ENCODE measurements around the gene CAMK1. TPM values are rescaled to one million over a fixed set of nuclear protein-coding genes. Genes with fewer than 3 reads are reported as not detected.

CAMK1 gene
- polyA plus RNA-seq, 1 donor (not counting 4 experiments of a cell fraction or from before 2014, with no cell fraction given) = 2.3 TPM

DNA sequence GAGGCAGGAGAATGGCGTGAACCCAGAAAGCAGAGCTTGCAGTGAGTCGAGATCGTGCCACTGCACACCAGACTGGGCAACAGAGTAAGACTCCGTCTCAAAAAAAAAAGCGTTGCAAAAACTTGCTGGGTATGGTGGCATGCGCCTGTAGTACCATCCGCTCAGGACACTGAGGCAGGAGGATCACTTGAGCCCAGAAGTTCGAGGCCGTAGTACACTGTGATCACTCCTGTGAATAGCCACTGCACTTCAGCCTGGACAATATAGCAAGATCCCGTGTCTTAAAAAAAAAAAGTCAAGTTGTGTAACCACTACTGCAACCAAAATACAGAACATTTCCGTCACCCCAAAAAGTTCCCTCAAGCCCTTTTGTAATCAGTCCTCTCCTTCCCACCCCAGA is 24.7 kb upstream of the CAMK1 start:
- Histone ChIP-seq H3K4me1 (ENCODE audit: control insufficient read depth, extremely low read depth, insufficient read depth, low read length) (peaks cover 14% of the 10 kb centered on the region), H2AFZ (ENCODE audit: control insufficient read depth, low read length) (no peak overlapping the region), H3K4me2 (ENCODE audit: control insufficient read depth, extremely low read depth, insufficient read depth, low read depth, low read length) (no peak overlapping the region), H3K9me1 (ENCODE audit: control insufficient read depth, extremely low read depth, insufficient read depth, low read length) (no peaks in the 10 kb centered on the region), H3K27me3 (ENCODE audit: control insufficient read depth, extremely low read depth, insufficient read depth, low read length) (no peaks in the 10 kb centered on the region), H3K9me3 (ENCODE audit: control insufficient read depth, low read depth, low read length) (no peaks in the 10 kb centered on the region), H3K27ac (ENCODE audit: control insufficient read depth, insufficient read depth, low read length) (no peak overlapping the region), H4K20me1 (ENCODE audit: control insufficient read depth, extremely low read depth, insufficient read depth, low read length) (peaks cover 2% of the 10 kb centered on the region), H3K36me3 (ENCODE audit: control insufficient read depth in 2 of 2, extremely low read depth in 1 of 2, insufficient read depth in 2 of 2, low read length in 2 of 2) (peaks cover 13 to 32% of the 10 kb centered on the region in 2 experiments), H3K4me3 (ENCODE audit: control insufficient read depth in 2 of 3, extremely low read depth in 1 of 3, insufficient read depth in 2 of 3, low read depth in 1 of 3, low read length in 3 of 3) (no peak overlapping the region), H3K79me2 (ENCODE audit: control insufficient read depth, insufficient read depth, low read length) (peaks cover 59% of the 10 kb centered on the region), H3K9ac (ENCODE audit: control insufficient read depth, extremely low read depth, insufficient read depth, low read length) (no peak overlapping the region)
- DNase-seq (ENCODE audit: low read depth, low spot score) (no peak), FAIRE-seq (no peak)
- dilution Hi-C loops (cut with MboI; ENCODE audit: extremely low pct_ligation_motif_present, low sequenced_read_pairs) = no loop called here
- no peak for TF ChIP-seq EZH2 (IDR thresholded peaks at IDR 0.05; ENCODE audit: low read length)
- TF ChIP-seq CTCF (optimal IDR thresholded peaks at IDR 0.05 in 1 of 3, IDR thresholded peaks at IDR 0.05 in 1 of 3, conservative IDR thresholded peaks at IDR 0.05 in 1 of 3; ENCODE audit: extremely low read depth in 1 of 3, insufficient read depth in 2 of 3, low read length in 3 of 3) = no peak

DNA sequence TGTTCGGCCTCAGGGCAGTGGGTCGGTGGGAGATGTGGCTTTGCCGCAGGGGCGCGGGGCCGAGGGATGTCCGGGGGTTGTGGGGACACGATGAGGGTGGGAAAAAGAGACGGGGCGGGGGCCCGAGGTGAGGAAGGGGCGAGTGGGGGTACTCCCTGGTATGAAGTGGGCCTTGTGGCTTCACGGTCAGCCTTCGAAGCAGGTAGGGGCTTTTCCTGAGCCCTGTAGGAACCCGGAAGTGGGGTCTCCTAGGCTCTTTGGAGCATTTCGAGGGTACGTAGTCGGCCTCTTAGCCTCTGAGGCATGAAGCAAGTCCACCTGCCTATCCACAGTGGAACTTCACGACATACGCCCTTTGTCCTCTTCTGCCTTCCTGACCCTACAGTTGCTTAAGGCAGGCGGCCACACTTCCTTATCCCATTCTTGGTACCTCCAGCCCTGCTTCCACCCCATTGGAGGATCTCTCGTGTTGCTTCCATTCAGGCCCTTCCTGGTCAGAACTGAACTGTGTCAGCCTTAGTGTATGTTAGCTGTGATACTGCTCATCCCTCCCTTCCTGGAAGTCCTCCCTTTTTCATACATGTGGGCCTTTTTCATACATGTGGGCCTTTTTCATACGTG is 23.5 kb upstream of the CAMK1 start:
- no peak for TF ChIP-seq CTCF (optimal IDR thresholded peaks at IDR 0.05 in 1 of 3, IDR thresholded peaks at IDR 0.05 in 1 of 3, conservative IDR thresholded peaks at IDR 0.05 in 1 of 3; ENCODE audit: extremely low read depth in 1 of 3, insufficient read depth in 2 of 3, low read length in 3 of 3)
- TF ChIP-seq EZH2 (IDR thresholded peaks at IDR 0.05; ENCODE audit: low read length) = no peak
- peaks cover 57% of the 10 kb centered on the region for H3K79me2 ChIP-seq (ENCODE audit: control insufficient read depth, insufficient read depth, low read length)

More for the DNA sequence above, 23.5 kb upstream of the CAMK1 start:
- Histone ChIP-seq H3K27me3 (ENCODE audit: control insufficient read depth, extremely low read depth, insufficient read depth, low read length) (no peaks in the 10 kb centered on the region), H2AFZ (ENCODE audit: control insufficient read depth, low read length) (peak overlapping the region; percentile 82), H3K4me2 (ENCODE audit: control insufficient read depth, extremely low read depth, insufficient read depth, low read depth, low read length) (peak overlapping the region; percentile 98), H3K9ac (ENCODE audit: control insufficient read depth, extremely low read depth, insufficient read depth, low read length) (peak overlapping the region; percentile 96), H3K4me1 (ENCODE audit: control insufficient read depth, extremely low read depth, insufficient read depth, low read length) (peaks cover 14% of the 10 kb centered on the region), H3K4me3 (ENCODE audit: control insufficient read depth in 2 of 3, extremely low read depth in 1 of 3, insufficient read depth in 2 of 3, low read depth in 1 of 3, low read length in 3 of 3) (peak overlapping the region; percentile 61 to 100 (median 86)), H3K36me3 (ENCODE audit: control insufficient read depth in 2 of 2, extremely low read depth in 1 of 2, insufficient read depth in 2 of 2, low read length in 2 of 2) (peaks cover 13 to 27% of the 10 kb centered on the region in 2 experiments), H4K20me1 (ENCODE audit: control insufficient read depth, extremely low read depth, insufficient read depth, low read length) (peaks cover 2% of the 10 kb centered on the region), H3K9me3 (ENCODE audit: control insufficient read depth, low read depth, low read length) (no peaks in the 10 kb centered on the region), H3K9me1 (ENCODE audit: control insufficient read depth, extremely low read depth, insufficient read depth, low read length) (no peaks in the 10 kb centered on the region), H3K27ac (ENCODE audit: control insufficient read depth, insufficient read depth, low read length) (peak overlapping the region; percentile 81)
- dilution Hi-C loops (cut with MboI; ENCODE audit: extremely low pct_ligation_motif_present, low sequenced_read_pairs) = no loop called here
- FAIRE-seq (no peak), DNase-seq (ENCODE audit: low read depth, low spot score) (no peak)
